Mucosa of descending colon (tissue), 3 donors: ENCODE measurements around the gene PRLH. TPM values are rescaled to one million over a fixed set of nuclear protein-coding genes. Genes with fewer than 3 reads are reported as not detected.

Experiments
- ATAC-seq: fragments of 200-7000 bp; cut with Tn5 transposase; one replicate; pipeline ENCODE4 v1.9.1; 2020; ENCODE audit warnings: mild to moderate bottlenecking, moderate library complexity
- DNase-seq, 3 donors: peaks; one replicate each; pipeline ENCODE4 v3.0.0-alpha.2; 2020
- H3K36me3 ChIP-seq: fragments of 200-600 bp; one replicate; pipeline ENCODE4 v1.8.0; 2021; ENCODE audit warnings: low read depth, mild to moderate bottlenecking
- H3K4me1 ChIP-seq: fragments of 200-600 bp; one replicate; pipeline ENCODE4 v1.8.0; 2021; ENCODE audit warnings: low read depth, mild to moderate bottlenecking
- H3K4me3 ChIP-seq: fragments of 200-600 bp; one replicate; pipeline ENCODE4 v1.8.0; 2021; ENCODE audit warnings: mild to moderate bottlenecking
- H3K9me3 ChIP-seq: fragments of 200-600 bp; one replicate; pipeline ENCODE4 v1.8.0; 2021; ENCODE audit warnings: mild to moderate bottlenecking
- CTCF ChIP-seq: fragments of 200-600 bp; IDR thresholded peaks from one replicate; pipeline ENCODE4 v1.8.0; 2022; ENCODE audit warnings: antibody characterized with exemption, mild to moderate bottlenecking
- intact Hi-C, 2 donors: fragments of 100-400 bp; cut with DNase I in 1 of 2; cut with micrococcal nuclease in 1 of 2; formaldehyde crosslinking; loops; one replicate each; pipeline versions ENCODE4 v1.11.0 to v1.11.1; 2022; cut with DNase I, micrococcal nuclease
- total RNA-seq, 3 donors: library from RNA; stranded (reverse); fragmentation: NEBNext Ultra II Directional in 2 of 3; extraction: Animal tissue kit (Norgen Biotek cat#: 25700) in 2 of 3; gene quantifications; one replicate each; pipeline versions ENCODE4 v1.2.1 to v1.2.4, GENCODE V29; 2021 to 2023
- donor health status: DM: no; HTN: no; CAD: no; lungs with moderate emphysema.
- donor health status: DM: no; HTN: no; CAD: no.
- donor health status: DM: no; HTN: yes; CAD: no.

Gene PRLH
- total RNA-seq, 3 donors from 2014 or later = not detected

DNA sequence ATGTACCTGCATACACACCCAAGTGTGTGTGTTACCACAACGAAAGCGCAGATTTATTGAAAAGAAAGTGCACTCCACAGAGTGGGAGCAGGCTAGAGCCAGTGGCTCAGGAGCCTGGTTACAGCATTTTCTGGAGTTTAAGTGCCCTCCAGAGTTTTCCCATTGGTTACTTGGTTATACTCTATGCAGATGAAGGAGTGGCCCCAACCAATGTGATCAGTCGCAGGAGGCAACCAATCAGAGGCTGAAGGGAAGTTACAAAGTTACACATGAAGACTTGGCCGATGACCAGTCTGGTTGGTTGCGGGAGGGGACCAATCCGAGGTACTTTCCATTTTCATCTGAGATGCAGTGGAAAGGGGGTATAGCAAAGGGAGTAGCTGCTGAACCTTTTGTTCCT lies 13.5 kb upstream of the PRLH start:
- intact Hi-C loops = no loop called here
- Histone ChIP-seq H3K4me1 (no peaks in the 10 kb centered on the region), H3K4me3 (no peak overlapping the region), H3K9me3 (peaks cover 10% of the 10 kb centered on the region), H3K36me3 (no peaks in the 10 kb centered on the region)
- no peak for TF ChIP-seq CTCF
- no peak for ATAC-seq
- DNase-seq = no peak

GRCh38 chr2:237553948-237554347 lies 12.4 kb upstream of the PRLH start:
- Histone ChIP-seq H3K4me1 (no peaks in the 10 kb centered on the region), H3K9me3 (peaks cover 10% of the 10 kb centered on the region), H3K4me3 (no peak overlapping the region), H3K36me3 (no peaks in the 10 kb centered on the region)
- ATAC-seq (no peak), DNase-seq (no peak)
- intact Hi-C loops = no loop called here
- TF ChIP-seq CTCF = no peak

DNA sequence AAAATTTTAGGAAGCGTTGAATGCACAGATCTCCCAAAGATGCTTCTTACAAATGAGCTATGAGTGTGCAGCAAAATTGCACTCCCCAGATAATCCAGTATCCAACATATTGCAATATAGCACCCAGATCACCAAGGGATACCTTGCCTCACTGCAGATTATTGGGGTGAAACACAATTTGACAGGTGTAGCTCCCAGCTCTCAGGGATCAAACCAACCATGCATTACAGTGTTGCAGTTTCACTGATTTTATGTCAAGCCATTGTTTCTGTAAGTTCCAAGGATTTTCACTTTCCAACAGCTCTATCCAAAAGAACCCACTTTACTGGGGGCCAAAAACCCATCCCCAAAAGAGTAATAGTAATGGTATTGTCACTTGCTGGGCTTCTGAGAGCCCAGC lies 10.8 kb upstream of the PRLH start:
- ATAC-seq (no peak), DNase-seq (no peak)
- H3K4me3 ChIP-seq = no peak overlapping the region
- TF ChIP-seq CTCF = no peak
- intact Hi-C loops = no loop called here
- H3K9me3 ChIP-seq = peaks cover 10% of the 10 kb centered on the region
- H3K36me3 ChIP-seq = no peaks in the 10 kb centered on the region
- H3K4me1 ChIP-seq = no peaks in the 10 kb centered on the region

DNA sequence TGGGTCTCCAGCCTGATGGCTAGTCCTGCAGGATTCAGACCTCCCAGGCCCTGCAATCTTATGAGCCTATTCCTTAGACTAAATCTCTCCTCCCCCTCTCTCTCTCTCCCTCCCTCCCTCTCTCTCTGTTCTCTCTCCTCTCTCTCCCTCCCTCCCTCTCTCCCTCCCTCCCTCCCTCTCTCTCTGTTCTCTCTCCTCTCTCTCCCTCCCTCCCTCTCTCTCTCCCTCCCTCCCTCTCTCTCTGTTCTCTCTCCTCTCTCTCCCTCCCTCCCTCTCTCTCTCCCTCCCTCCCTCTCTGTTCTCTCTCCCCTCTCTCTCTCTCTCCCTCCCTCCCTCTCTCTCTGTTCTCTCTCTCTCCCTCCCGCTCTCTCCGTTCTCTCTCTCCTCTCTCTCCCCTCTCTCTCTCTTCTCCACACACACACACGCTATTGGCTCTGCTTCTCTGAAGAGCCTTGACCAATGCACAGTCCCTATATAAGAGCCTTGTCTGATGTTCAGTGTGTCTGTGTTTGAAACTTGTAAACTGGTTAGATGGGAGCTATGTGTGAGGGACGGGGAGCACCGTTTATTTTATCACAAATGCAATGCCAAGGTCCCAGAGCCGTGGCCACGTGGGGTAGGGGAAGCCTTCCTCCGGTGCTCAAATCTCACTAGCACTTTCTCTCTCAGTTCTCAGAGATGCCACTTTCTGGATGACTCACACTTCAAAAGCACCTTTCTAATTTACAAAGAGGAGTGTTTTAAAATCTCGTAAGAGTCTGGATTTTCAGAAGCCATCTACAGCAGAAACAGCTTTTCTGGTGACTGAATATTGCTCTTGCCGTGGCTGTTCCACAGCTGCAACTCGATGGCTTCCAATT lies 9.4 kb upstream of the PRLH start:
- TF ChIP-seq CTCF = no peak
- H3K36me3 ChIP-seq = no peaks in the 10 kb centered on the region
- H3K9me3 ChIP-seq = peaks cover 10% of the 10 kb centered on the region
- ATAC-seq (no peak), DNase-seq (no peak)
- no peaks in the 10 kb centered on the region for H3K4me1 ChIP-seq
- intact Hi-C loops = no loop called here
- no peak overlapping the region for H3K4me3 ChIP-seq

DNA sequence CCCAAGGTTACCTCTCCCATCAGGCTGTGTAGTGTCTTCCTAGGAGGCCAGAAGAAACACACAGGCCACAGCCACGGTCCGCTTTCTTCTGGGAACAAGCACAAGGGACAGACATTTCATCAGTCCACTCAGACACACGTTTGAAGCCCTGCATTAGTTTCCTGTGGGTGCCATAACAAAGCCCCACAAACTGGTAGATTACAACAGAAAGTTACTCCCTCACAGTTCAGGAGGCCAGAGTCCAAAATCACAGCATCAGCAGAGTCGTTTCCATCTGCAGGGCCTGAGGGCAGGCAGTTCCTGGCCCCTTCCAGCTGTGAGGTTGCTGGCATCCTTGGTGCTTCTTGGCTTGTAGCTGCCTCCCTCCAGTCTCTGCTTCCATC lies 8.8 kb upstream of the PRLH start:
- H3K4me1 ChIP-seq = no peaks in the 10 kb centered on the region
- DNase-seq = no peak
- TF ChIP-seq CTCF = no peak
- intact Hi-C loops = no loop called here
- peaks cover 10% of the 10 kb centered on the region for H3K9me3 ChIP-seq
- no peaks in the 10 kb centered on the region for H3K36me3 ChIP-seq
- no peak overlapping the region for H3K4me3 ChIP-seq
- ATAC-seq = no peak
